SU-DHL-6 (cell line): ENCODE results near the gene SERPINH1.

Experiments used
- EZH2phosphoT487 ChIP-seq: fragments of 200-600 bp; sonication (generic), shearing (Covaris generic); conservative IDR thresholded peaks from 2 replicates; pipeline ENCODE4 v1.6.1; 2018; ENCODE audit warnings: mild to moderate bottlenecking, antibody characterized with exemption, low read length, moderate library complexity, mixed read lengths
- TF ChIP-seq, protein P1 (sequence below): fragments of 200-600 bp; sonication (generic); IDR thresholded peaks from one replicate; pipeline ENCODE4 v1.5.1; 2017; ENCODE audit warnings: antibody characterized with exemption, mild to moderate bottlenecking, low read length, moderate library complexity; ENCODE audit not compliant: insufficient read depth, poor library complexity, severe bottlenecking

- TF ChIP-seq, protein P1, sequence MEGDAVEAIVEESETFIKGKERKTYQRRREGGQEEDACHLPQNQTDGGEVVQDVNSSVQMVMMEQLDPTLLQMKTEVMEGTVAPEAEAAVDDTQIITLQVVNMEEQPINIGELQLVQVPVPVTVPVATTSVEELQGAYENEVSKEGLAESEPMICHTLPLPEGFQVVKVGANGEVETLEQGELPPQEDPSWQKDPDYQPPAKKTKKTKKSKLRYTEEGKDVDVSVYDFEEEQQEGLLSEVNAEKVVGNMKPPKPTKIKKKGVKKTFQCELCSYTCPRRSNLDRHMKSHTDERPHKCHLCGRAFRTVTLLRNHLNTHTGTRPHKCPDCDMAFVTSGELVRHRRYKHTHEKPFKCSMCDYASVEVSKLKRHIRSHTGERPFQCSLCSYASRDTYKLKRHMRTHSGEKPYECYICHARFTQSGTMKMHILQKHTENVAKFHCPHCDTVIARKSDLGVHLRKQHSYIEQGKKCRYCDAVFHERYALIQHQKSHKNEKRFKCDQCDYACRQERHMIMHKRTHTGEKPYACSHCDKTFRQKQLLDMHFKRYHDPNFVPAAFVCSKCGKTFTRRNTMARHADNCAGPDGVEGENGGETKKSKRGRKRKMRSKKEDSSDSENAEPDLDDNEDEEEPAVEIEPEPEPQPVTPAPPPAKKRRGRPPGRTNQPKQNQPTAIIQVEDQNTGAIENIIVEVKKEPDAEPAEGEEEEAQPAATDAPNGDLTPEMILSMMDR = no peak
- no peak for TF ChIP-seq EZH2phosphoT487
Observed at GRCh38 chr11:75603791-75604736, 42.0 kb downstream of the SERPINH1 start.
